Gastroesophageal sphincter (tissue), 4 donors: ENCODE data around the gene FURIN. TPM values are rescaled to one million over a fixed set of nuclear protein-coding genes. Genes with fewer than 3 reads are reported as not detected.
A peak's percentile ranks its signal among the peaks of the same experiment; 100 is the strongest.

Experiments
- ATAC-seq: fragments of 150-250 bp; one replicate; pipeline ENCODE4 v1.9.1; 2016; ENCODE audit warnings: mild to moderate bottlenecking, moderate library complexity
- H3K27ac ChIP-seq, 4 donors: fragments of 200-600 bp; sonication (generic) in 3 of 4; 1 replicate in 3 of 4; 2 replicates in 1 of 4; pipeline ENCODE4 v1.5.1; 2016 to 2019
- H3K27me3 ChIP-seq: fragments of 200-600 bp; sonication (generic); one replicate; pipeline ENCODE4 v1.5.1; 2019
- H3K36me3 ChIP-seq, 2 donors: fragments of 200-600 bp; sonication (generic); one replicate each; pipeline ENCODE4 v1.5.1; 2019; ENCODE audit warnings: control low read depth in 1 of 2
- H3K4me1 ChIP-seq, 3 donors: fragments of 200-600 bp; sonication (generic); 1 replicate in 2 of 3; 2 replicates in 1 of 3; pipeline ENCODE4 v1.5.1; 2016 to 2019; ENCODE audit warnings: control low read depth in 2 of 3
- H3K4me3 ChIP-seq, 2 donors: fragments of 200-600 bp; sonication (generic); one replicate each; pipeline ENCODE4 v1.5.1; 2019; ENCODE audit warnings: mild to moderate bottlenecking in 1 of 2, moderate library complexity in 1 of 2
- H3K9me3 ChIP-seq, 3 donors: fragments of 200-600 bp; sonication (generic); one replicate each; pipeline ENCODE4 v1.5.1; 2017 to 2019; ENCODE audit warnings: control low read depth in 2 of 3
- EP300 ChIP-seq: sonication (generic); formaldehyde crosslinking; IDR thresholded peaks from one replicate; pipeline ENCODE4 v1.6.1; 2017; ENCODE audit warnings: antibody characterized with exemption, mild to moderate bottlenecking
- POLR2A ChIP-seq, 2 donors: fragments of 450-650 bp; IDR thresholded peaks; one replicate each; pipeline ENCODE4 v1.6.1; 2017; ENCODE audit warnings: antibody characterized with exemption in 2 of 2, mild to moderate bottlenecking in 2 of 2, moderate library complexity in 1 of 2
- POLR2AphosphoS5 ChIP-seq: sonication (generic); formaldehyde crosslinking; IDR thresholded peaks from one replicate; pipeline ENCODE4 v1.6.1; 2017; ENCODE audit warnings: antibody characterized with exemption
- WGBS, 2 donors: methylation state at CpG; one replicate each; pipeline ENCODE4 v1.1.5; 2018; ENCODE audit warnings: low coverage in 1 of 2; 5-methylcytosine and 5-hydroxymethylcytosine counted together
- small RNA-seq, 4 donors: library from RNA; depleted of rRNA; stranded (forward); fragments of <200 nt; gene quantifications; one replicate each; pipeline ENCODE3, GENCODE V24; 2016
- total RNA-seq, 4 donors: library from RNA; depleted of rRNA; stranded (reverse); fragments of >200 nt; gene quantifications; one replicate each; pipeline ENCODE4 v1.1.0, GENCODE V29; 2016
- TF ChIP-seq, protein P1 (sequence below), 4 experiments: fragments of 200-600 bp in 2 of 4; fragments of 450-650 bp in 2 of 4; sonication (generic) in 1 of 4; IDR thresholded peaks; one replicate each; pipeline ENCODE4 v1.5.1; 2017 to 2019; ENCODE audit warnings: antibody characterized with exemption in 4 of 4, mild to moderate bottlenecking in 2 of 4, moderate library complexity in 2 of 4

Gene FURIN
- total RNA-seq, 4 donors from 2014 or later, result 34.1 to 75.4 (median 59.8) TPM

GRCh38 chr15:90932660-90932991 is 64.2 kb downstream of the FURIN start:
- no peaks in the 10 kb centered on the region for H3K27me3 ChIP-seq
- no peaks in the 10 kb centered on the region for H3K9me3 ChIP-seq
- H3K4me1 ChIP-seq, result peaks cover 0 to 72% (median 34%) of the 10 kb centered on the region in 3 donors
- peak overlapping the region in 3 of 4 donors; percentile 88 to 92 (median 89) for H3K27ac ChIP-seq
- 4% methylated on average over 4 of the region's 5 CpGs; no CpG with 5 or more reads in 1 of the 2 donors for WGBS, 2 donors
- no peak for ATAC-seq
- TF ChIP-seq POLR2AphosphoS5 (no peak), EP300 (no peak), POLR2A (IDR thresholded peaks at IDR 0.05) (no peak)
- TF ChIP-seq, protein P1, sequence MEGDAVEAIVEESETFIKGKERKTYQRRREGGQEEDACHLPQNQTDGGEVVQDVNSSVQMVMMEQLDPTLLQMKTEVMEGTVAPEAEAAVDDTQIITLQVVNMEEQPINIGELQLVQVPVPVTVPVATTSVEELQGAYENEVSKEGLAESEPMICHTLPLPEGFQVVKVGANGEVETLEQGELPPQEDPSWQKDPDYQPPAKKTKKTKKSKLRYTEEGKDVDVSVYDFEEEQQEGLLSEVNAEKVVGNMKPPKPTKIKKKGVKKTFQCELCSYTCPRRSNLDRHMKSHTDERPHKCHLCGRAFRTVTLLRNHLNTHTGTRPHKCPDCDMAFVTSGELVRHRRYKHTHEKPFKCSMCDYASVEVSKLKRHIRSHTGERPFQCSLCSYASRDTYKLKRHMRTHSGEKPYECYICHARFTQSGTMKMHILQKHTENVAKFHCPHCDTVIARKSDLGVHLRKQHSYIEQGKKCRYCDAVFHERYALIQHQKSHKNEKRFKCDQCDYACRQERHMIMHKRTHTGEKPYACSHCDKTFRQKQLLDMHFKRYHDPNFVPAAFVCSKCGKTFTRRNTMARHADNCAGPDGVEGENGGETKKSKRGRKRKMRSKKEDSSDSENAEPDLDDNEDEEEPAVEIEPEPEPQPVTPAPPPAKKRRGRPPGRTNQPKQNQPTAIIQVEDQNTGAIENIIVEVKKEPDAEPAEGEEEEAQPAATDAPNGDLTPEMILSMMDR (IDR thresholded peaks at IDR 0.05), result no peak
- H3K4me3 ChIP-seq, result peak overlapping the region in 1 of 2 donors; percentile 81
- H3K36me3 ChIP-seq, result peaks cover 0 to 7% of the 10 kb centered on the region in 2 donors

Small RNAs within 50 kb of the gene (small RNA-seq; reads per million reads assigned to genes)
- gene RN7SL363P, result 0 reads per million in 4 donors

Other genes starting within 250 kb of the FURIN start
- 1 to 10 TPM in 2 of 4 donors, under 1 TPM in 2; 0.15 to 2.8 (median 1.4) TPM for gene BLM, start 151.2 kb upstream of the FURIN start, total RNA-seq
- gene FES, start 15.9 kb downstream of the FURIN start, total RNA-seq, result 10 to 100 TPM; 40.1 to 70.4 (median 43.5) TPM
- gene MAN2A2, start 34.7 kb downstream of the FURIN start, total RNA-seq, result 10 to 100 TPM; 19.4 to 58.2 (median 44.9) TPM
- gene HDDC3, start 64.0 kb downstream of the FURIN start, total RNA-seq, result 10 to 100 TPM in 2 of 4 donors, 1 to 10 TPM in 2; 5.9 to 17.1 (median 8.3) TPM
- gene UNC45A, start 66.7 kb downstream of the FURIN start, total RNA-seq, result 100 to 1,000 TPM in 2 of 4 donors, 10 to 100 TPM in 2; 63.7 to 116 (median 100) TPM
- gene RCCD1, start 86.3 kb downstream of the FURIN start, total RNA-seq, result 10 to 100 TPM in 2 of 4 donors, 1 to 10 TPM in 2; 5.3 to 11.1 (median 9.0) TPM
- gene PRC1, start 125.9 kb downstream of the FURIN start, total RNA-seq, result 10 to 100 TPM in 1 of 4 donors, 1 to 10 TPM in 3; 2.2 to 12.7 (median 4.5) TPM
- 10 to 100 TPM in 2 of 4 donors, 1 to 10 TPM in 2; 7.8 to 12.8 (median 10.1) TPM for gene VPS33B, start 154.0 kb downstream of the FURIN start, total RNA-seq
- 1 to 10 TPM in 3 of 4 donors, under 1 TPM in 1; 0.16 to 4.1 (median 1.1) TPM for gene SV2B, start 231.7 kb downstream of the FURIN start, total RNA-seq